Stimulated activated CD4-positive, alpha-beta T cell treated with anti-CD3 and anti-CD28 coated beads, Interleukin-15, amount 100 ng/mL, for 48 hours (primary cell): ENCODE results near the gene ZSCAN16.

Source experiments
- DNase-seq, 2 donors: peaks; one replicate each; pipeline ENCODE4 v3.0.0-alpha.2; 2020; ENCODE audit warnings: low read depth in 2 of 2

The ZSCAN16 gene

GRCh38 chr6:28134015-28134414 lies 9.6 kb downstream of the ZSCAN16 start:
- no peak for DNase-seq

GRCh38 chr6:28134716-28135115 lies 10.3 kb downstream of the ZSCAN16 start:
- DNase-seq: no peak

DNA sequence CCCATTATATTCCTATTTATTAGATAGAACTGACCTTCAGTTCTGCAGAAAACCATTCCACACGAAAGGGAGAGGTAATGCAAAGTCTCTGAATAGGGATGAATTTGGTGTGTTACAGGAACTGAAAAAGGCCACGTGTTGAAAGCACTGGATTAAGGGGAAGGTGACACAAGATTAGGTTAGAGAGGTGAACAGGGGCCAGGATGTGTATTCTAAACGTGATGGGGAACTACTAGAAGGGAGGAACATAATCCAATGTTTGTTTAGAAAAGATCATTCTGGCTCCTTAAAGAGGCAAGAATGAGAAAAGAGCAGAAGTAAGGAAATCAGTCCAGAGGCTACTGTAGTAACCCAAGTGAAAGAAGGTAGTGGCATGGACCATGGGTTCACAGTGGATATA lies 11.0 kb downstream of the ZSCAN16 start:
- DNase-seq: no peak

- DNase-seq: peak; percentile 68 to 71
Observed at GRCh38 chr6:28136585-28137504, 12.4 kb downstream of the ZSCAN16 start.

- no peak for DNase-seq
Observed at GRCh38 chr6:28137505-28137981, 13.1 kb downstream of the ZSCAN16 start.

GRCh38 chr6:28139860-28140543 lies 15.6 kb downstream of the ZSCAN16 start:
- DNase-seq: no peak

GRCh38 chr6:28140616-28141015 lies 16.2 kb downstream of the ZSCAN16 start:
- no peak for DNase-seq

GRCh38 chr6:28141500-28142329 lies 17.3 kb downstream of the ZSCAN16 start, which contains the start of gene ZKSCAN8:
TSS of gene ZKSCAN8 (plus strand) at chr6:28141883. CDS start at chr6:28148408, 6,525 bp downstream.
- peak; percentile 72 to 78 for DNase-seq

GRCh38 chr6:28142446-28142845 lies 18.0 kb downstream of the ZSCAN16 start:
- DNase-seq: no peak

DNA sequence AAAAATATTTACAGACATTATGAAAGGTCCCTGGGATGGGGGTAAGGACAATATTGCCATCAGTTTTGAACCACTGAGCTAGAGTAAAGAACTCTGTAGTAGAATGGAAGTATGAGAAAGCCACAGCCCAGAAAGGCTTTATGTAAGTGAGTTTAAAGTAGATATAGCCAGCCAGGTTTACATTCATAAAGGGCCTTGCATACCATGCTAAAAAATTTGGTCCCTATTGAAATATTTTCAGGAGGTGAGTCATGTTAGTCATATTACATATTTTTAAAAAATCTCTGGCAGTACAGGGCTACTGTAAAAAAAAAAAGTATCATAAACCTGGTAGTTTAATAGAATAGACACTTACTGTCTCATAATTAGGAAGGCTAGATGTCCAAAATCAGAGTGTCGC lies 20.8 kb downstream of the ZSCAN16 start:
- no peak for DNase-seq

DNA sequence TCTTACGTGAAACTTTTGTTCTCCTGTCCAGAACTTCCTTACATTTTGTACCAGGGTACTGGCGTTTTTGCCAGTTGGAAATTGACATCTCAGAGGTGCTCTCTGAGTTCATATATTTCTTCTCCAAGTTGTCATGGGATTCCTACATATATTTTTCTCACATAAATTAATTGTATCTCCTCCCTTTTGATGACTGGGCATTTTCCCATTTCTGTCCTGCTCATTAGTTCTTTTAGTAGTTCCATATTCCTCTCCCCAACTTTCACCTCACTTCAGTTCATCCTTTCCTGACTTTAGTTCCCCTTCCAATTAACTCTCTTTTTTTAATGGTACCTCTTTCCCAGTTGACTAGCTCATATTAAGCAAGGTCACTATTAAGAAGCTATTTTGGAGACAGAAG lies 28.1 kb downstream of the ZSCAN16 start:
- no peak for DNase-seq

GRCh38 chr6:28153546-28153945 lies 29.1 kb downstream of the ZSCAN16 start:
- DNase-seq: no peak

- no peak for DNase-seq
Observed at GRCh38 chr6:28154357-28154756, 29.9 kb downstream of the ZSCAN16 start.

DNA sequence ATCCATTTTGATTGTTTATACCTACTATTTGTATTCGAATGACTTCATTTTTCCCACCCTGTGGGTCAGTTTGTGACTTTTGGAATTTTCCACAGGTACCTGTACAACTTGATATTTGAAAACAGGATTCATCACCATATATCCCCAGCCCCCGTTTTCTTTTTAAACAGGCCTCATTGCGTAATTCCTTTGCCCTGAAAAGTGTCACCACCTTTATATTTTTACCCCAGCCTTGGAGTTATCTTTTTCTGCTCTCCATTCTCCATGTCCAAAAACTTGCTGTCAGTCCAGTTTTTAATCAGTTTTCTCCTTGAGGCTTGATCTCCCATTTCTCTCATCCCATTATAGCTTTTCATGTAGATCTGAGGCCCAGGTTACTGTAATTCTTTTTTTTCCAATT lies 33.9 kb downstream of the ZSCAN16 start:
- no peak for DNase-seq

DNA sequence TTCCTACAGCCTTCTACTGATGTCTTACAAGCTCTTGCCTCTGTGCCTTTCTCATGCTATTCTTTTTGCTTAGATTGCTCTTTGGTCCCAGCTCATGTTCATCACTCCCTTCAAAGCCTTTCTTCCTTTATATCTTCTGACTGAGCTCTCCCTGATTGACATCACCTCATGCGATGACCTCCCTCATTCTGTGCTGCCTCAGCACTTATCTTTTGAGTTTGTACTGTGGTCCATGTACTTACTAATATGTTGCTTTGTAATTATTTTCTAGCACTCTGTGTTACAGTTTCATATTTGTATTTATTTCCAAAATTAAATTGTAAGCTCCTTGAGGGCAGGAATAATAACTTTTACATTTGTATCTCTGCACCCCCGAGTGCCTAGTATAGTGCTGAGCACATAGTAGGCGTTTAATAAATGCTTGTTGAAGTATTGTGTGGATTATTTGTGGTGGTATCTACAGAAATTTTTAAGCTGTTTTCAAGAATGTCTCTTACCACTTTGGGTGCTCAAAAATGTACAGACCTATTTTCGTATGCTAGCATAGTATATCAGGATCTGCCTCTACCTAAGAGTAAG lies 34.7 kb downstream of the ZSCAN16 start:
- DNase-seq: no peak

DNA sequence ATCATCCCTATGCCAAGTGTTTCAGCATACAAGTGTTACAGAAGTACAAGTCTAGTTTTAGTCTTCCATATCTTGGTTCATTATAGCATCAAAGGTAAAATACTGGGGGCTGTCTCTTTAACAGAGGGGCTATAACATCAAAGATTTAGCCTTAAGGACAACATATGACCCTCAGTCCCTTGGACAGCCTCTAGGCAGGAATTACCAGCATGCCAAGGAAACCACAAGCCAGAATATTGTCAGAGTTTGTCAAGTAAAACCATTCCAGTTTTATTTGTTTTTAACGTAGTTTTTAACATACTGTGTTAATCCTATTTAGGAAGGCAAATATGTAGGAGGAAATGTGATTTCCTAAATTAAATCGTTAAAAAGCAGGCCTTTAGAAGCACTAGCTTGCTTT lies 35.8 kb downstream of the ZSCAN16 start:
- no peak for DNase-seq

- peak; percentile 74 to 83 for DNase-seq
Observed at GRCh38 chr6:28161410-28162079, 37.1 kb downstream of the ZSCAN16 start.

- DNase-seq: no peak
Observed at GRCh38 chr6:28165563-28165962, 41.2 kb downstream of the ZSCAN16 start.

DNA sequence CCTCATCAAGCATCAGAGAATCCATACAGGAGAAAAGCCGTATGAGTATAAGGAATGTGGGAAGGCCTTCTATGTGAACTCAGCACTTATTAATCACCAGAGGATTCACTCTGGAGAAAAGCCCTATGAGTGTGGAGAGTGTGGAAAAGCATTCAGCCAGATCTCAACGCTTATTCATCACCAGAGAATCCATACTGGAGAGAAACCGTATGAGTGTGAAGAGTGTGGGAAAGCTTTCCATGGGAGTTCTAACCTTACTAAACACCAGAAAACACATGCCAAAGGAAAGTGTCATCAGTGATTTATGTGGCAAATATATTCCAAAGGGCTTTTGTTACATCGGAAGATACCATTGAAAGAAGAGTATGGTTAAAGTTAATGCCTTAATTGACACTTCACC lies 42.7 kb downstream of the ZSCAN16 start:
- DNase-seq: no peak

DNA sequence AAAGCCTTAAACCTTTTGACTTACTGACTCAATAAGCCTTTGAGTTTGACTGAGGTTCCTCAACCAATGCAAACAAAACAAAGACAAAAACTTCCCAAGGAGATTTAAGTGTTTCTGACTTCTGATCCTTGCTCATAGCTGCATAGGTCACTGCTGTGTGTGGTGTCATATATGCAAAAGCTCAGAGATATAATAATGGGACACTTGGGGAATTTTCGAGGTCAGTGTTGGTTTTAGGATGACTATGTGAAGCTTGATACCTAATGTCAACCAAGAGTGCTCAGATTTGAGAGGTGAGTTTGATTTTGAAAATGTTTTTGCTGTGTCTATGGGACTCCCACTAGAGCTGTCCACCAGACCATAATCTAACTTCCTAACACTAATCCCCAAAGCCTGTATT lies 43.5 kb downstream of the ZSCAN16 start:
- no peak for DNase-seq

DNA sequence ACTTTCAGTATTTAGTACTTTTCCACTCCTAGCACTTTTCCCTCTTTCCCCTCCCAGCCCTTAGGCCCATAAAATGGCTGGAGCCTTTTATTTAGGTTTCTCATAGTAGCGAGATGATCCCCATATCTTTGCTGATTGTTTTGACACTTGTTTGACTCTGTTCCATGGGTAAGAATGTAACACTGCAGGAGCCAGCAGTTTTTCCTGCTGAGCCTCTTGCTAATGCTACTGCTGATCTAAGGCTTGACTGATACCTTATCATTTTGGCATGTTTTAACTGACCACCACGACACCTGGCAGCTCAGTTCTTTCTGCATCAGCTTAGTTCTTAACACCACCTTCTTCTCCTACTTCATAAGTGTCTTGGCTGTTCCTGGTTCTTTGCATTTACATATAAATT lies 46.9 kb downstream of the ZSCAN16 start:
- DNase-seq: no peak
